OCI-LY1 (cell line): ENCODE measurements around the gene BTBD17.

Experiments
- CTCF ChIP-seq: fragments of 200-600 bp; sonication (generic), shearing (Covaris generic); IDR thresholded peaks from 2 replicates; pipeline ENCODE4 v1.5.1; 2017; ENCODE audit warnings: mild to moderate bottlenecking, antibody characterized with exemption, low read length, moderate library complexity, mixed read lengths
- EZH2 ChIP-seq: fragments of 200-600 bp; sonication (generic), shearing (Covaris generic); IDR thresholded peaks from 2 replicates; pipeline ENCODE4 v1.8.0; 2017; ENCODE audit warnings: borderline replicate concordance, mixed run types, mild to moderate bottlenecking, antibody characterized with exemption, low read length, moderate library complexity, mixed read lengths

GRCh38 chr17:74369665-74370490 is 8.2 kb upstream of the BTBD17 start:
- TF ChIP-seq CTCF: no peak
- TF ChIP-seq EZH2: no peak
